GM12878 (cell line): Measurements from ENCODE around the gene CLIC6. TPM values are rescaled to one million over a fixed set of nuclear protein-coding genes. Genes with fewer than 3 reads are reported as not detected.
A peak's percentile ranks its signal among the peaks of the same experiment; 100 is the strongest.

Experiments used
- CHD2 ChIP-seq: IDR thresholded peaks from 2 replicates; pipeline ENCODE4 v1.6.1; 2011; ENCODE audit warnings: low read depth, low read length, improper control_type of control experiment, borderline replicate concordance
- CTCF ChIP-seq, 3 experiments: IDR thresholded peaks in 2 of 3; conservative IDR thresholded peaks in 1 of 3; 2 replicates each; pipeline ENCODE4 v1.5.1; 2011; ENCODE audit warnings: low read depth in 3 of 3, low read length in 3 of 3, mild to moderate bottlenecking in 3 of 3, control low read depth in 2 of 3, moderate library complexity in 2 of 3, inconsistent platforms in 1 of 3, mixed read lengths in 1 of 3; ENCODE audit not compliant: control insufficient read depth in 2 of 3, insufficient read depth in 1 of 3; ENCODE audit errors: extremely low read depth in 1 of 3
- CUX1 ChIP-seq: IDR thresholded peaks from 2 replicates; pipeline ENCODE4 v1.6.1; 2012; ENCODE audit warnings: improper control_type of control experiment, low read depth, low read length; ENCODE audit not compliant: insufficient replicate concordance
- ELK1 ChIP-seq: IDR thresholded peaks from 2 replicates; pipeline ENCODE4 v1.6.1; 2012; ENCODE audit warnings: low read depth, low read length, improper control_type of control experiment
- HDAC6 ChIP-seq: fragments of 200-600 bp; sonication (generic); IDR thresholded peaks from one replicate; pipeline ENCODE4 v1.8.0; 2017; ENCODE audit warnings: antibody characterized with exemption; ENCODE audit not compliant: unreplicated experiment
- KDM1A ChIP-seq: fragments of 200-600 bp; sonication (generic); IDR thresholded peaks from 2 replicates; pipeline ENCODE4 v1.6.1; 2016; ENCODE audit warnings: borderline replicate concordance
- NKRF ChIP-seq: fragments of 450-650 bp; conservative IDR thresholded peaks from 2 replicates; pipeline ENCODE4 v1.6.1; 2017; ENCODE audit warnings: mild to moderate bottlenecking, moderate library complexity
- NR2C2 ChIP-seq: IDR thresholded peaks from 2 replicates; pipeline ENCODE4 v1.6.1; 2011; ENCODE audit warnings: borderline replicate concordance, low read depth; ENCODE audit not compliant: control insufficient read depth, insufficient read length
- POLR2A ChIP-seq: IDR thresholded peaks from 2 replicates; pipeline ENCODE4 v1.6.1; 2011; ENCODE audit warnings: low read depth, mild to moderate bottlenecking, low read length
- RELA ChIP-seq: fragments of 450-650 bp; IDR thresholded peaks from 2 replicates; pipeline ENCODE4 v1.8.0; 2014; ENCODE audit warnings: borderline replicate concordance; ENCODE audit not compliant: partially characterized antibody
- SMAD5 ChIP-seq: IDR thresholded peaks from 2 replicates; pipeline ENCODE4 v1.6.1; 2016; ENCODE audit warnings: antibody characterized with exemption, low read depth
- SPI1 ChIP-seq: IDR thresholded peaks from 2 replicates; pipeline ENCODE4 v1.6.1; 2011; ENCODE audit warnings: low read depth, mild to moderate bottlenecking, low read length, moderate library complexity, borderline replicate concordance; ENCODE audit not compliant: insufficient read depth
- TBL1XR1 ChIP-seq: IDR thresholded peaks from 2 replicates; pipeline ENCODE4 v1.6.1; 2012; ENCODE audit warnings: low read depth, low read length, improper control_type of control experiment
- WRNIP1 ChIP-seq: IDR thresholded peaks from 2 replicates; pipeline ENCODE4 v1.6.1; 2011; ENCODE audit warnings: low read depth, low read length, improper control_type of control experiment, borderline replicate concordance
- ZBED1 ChIP-seq: IDR thresholded peaks from 2 replicates; pipeline ENCODE4 v1.6.1; 2016; ENCODE audit warnings: borderline replicate concordance
- ZBTB33 ChIP-seq: fragments of 450-650 bp; IDR thresholded peaks from 2 replicates; pipeline ENCODE4 v1.6.1; 2017; ENCODE audit warnings: mild to moderate bottlenecking
- ZNF384 ChIP-seq: IDR thresholded peaks from 2 replicates; pipeline ENCODE4 v1.6.1; 2012; ENCODE audit warnings: low read depth, mild to moderate bottlenecking, low read length, improper control_type of control experiment, borderline replicate concordance
- polyA plus RNA-seq, 11 experiments: library from polyadenylated mRNA; depleted of rRNA in 4 of 11; unstranded in 6 of 11; stranded (reverse) in 5 of 11; fragments of >200 nt; fragmentation: Nextera tagmentation in 4 of 11; fragmentation: Illumina TruSeq in 1 of 11; extraction: Ambion mirVana in 4 of 11; extraction: Trizol in 1 of 11; gene quantifications; 1 replicate in 1 of 11; 2 replicates in 10 of 11; pipeline versions ENCODE4 v1.2.1 to v1.2.3, GENCODE V29; 2011 to 2016; ENCODE audit warnings: inconsistent platforms in 2 of 11, missing spikeins in 2 of 11, low read depth in 1 of 11
- total RNA-seq, 4 experiments: library from RNA; depleted of rRNA in 3 of 4; stranded (reverse); fragments of >200 nt in 3 of 4; fragmentation: Illumina TruSeq in 1 of 4; extraction: Trizol in 1 of 4; gene quantifications; 2 replicates each; pipeline versions ENCODE4 v1.2.1 to v1.2.3, GENCODE V29; 2013 to 2021

The CLIC6 gene
- total and polyA plus RNA-seq, 10 of the 15 experiments (the other 5 are each of a cell fraction or from before 2014, with no cell fraction given) = 5.7 to 34.1 (median 11.2) TPM

GRCh38 chr21:34670220-34670961 is 1.6 kb downstream of the CLIC6 start (continued):
- TF ChIP-seq NKRF (no peak), TBL1XR1 (no peak), SMAD5 (no peak), POLR2A (peak; percentile 59), NR2C2 (no peak), CUX1 (no peak), RELA (no peak), ZBED1 (no peak), ZNF384 (no peak), KDM1A (no peak), ZBTB33 (no peak), CHD2 (no peak), ELK1 (no peak), WRNIP1 (no peak), CTCF (IDR thresholded peaks at IDR 0.05 in 2 of 3, conservative IDR thresholded peaks at IDR 0.05 in 1 of 3; ENCODE audit: control insufficient read depth in 2 of 3, extremely low read depth in 1 of 3, insufficient read depth in 1 of 3, low read depth in 3 of 3, low read length in 3 of 3) (peak in 2 of 3 experiments; percentile 12 to 36; a peak in 2 of 6 replicates), HDAC6 (no peak), SPI1 (no peak)
